Neural cell (in vitro differentiated cells): Measurements from ENCODE around the gene FGF1.

Experiments
- EP300 ChIP-seq: fragments of 450-650 bp; conservative IDR thresholded peaks from 2 replicates; pipeline ENCODE4 v1.6.1; 2014; ENCODE audit warnings: antibody characterized with exemption, mild to moderate bottlenecking, moderate library complexity; ENCODE audit not compliant: poor library complexity, severe bottlenecking
- EZH2 ChIP-seq: fragments of 200-600, 300-800 bp; shearing (Covaris generic), sonication (generic); IDR thresholded peaks from 2 replicates; pipeline ENCODE4 v1.6.1; 2014; ENCODE audit warnings: antibody characterized with exemption, low read length, borderline replicate concordance, mild to moderate bottlenecking; ENCODE audit not compliant: insufficient read depth, poor library complexity, severe bottlenecking
- MXI1 ChIP-seq: fragments of 450-650 bp; conservative IDR thresholded peaks from 2 replicates; pipeline ENCODE4 v1.6.1; 2014; ENCODE audit warnings: antibody characterized with exemption, mild to moderate bottlenecking; ENCODE audit not compliant: poor library complexity, severe bottlenecking
- POLR2AphosphoS5 ChIP-seq: IDR thresholded peaks from 2 replicates; pipeline ENCODE4 v1.6.1; 2012
- RAD21 ChIP-seq: fragments of 450-650 bp; conservative IDR thresholded peaks from 2 replicates; pipeline ENCODE4 v1.6.1; 2014; ENCODE audit warnings: antibody characterized with exemption, mild to moderate bottlenecking, moderate library complexity
- REST ChIP-seq: IDR thresholded peaks from 2 replicates; pipeline ENCODE4 v1.6.1; 2012; ENCODE audit warnings: borderline replicate concordance
- SMC3 ChIP-seq: fragments of 450-650 bp; conservative IDR thresholded peaks from 2 replicates; pipeline ENCODE4 v1.6.1; 2014; ENCODE audit warnings: antibody characterized with exemption, mild to moderate bottlenecking, moderate library complexity; ENCODE audit not compliant: poor library complexity
- TAF1 ChIP-seq: IDR thresholded peaks from 2 replicates; pipeline ENCODE4 v1.6.1; 2012; ENCODE audit warnings: low read depth
- TF ChIP-seq, protein P1 (sequence below): fragments of 450-650 bp; IDR thresholded peaks from 2 replicates; pipeline ENCODE4 v1.5.1; 2014; ENCODE audit warnings: antibody characterized with exemption, mild to moderate bottlenecking, moderate library complexity; ENCODE audit not compliant: poor library complexity, severe bottlenecking

DNA sequence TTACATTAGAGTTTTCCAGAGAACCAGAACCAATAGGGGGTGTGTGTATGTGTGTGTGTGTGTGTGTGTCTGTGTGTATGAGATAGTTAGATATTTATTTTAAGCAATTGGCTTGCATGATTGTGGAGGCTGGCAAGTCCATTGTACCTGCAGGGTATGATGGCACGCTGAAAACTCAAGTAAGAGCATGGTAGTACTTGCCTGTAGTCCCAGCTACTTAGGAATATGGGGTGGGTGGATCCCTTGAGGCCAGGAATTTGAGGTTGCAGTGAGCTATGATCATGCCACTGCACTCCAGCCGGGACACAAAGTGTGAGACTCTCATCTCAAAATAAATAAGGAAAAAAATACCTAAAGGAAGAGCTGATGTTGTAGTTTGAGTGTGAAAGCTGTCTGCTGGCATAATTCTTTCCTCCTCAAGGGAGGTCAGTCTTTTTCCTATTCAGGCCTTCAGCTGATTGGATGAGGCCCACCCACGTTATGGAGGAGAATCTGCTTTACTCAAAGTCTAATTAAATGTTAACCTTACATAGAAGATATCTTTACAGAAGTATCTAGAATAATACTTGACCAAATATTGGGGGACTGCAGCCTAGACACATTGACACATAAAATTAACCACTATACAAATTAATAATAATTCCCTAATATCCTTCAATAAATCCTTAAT, 107.6 kb downstream of the FGF1 start:
- TF ChIP-seq, protein P1, sequence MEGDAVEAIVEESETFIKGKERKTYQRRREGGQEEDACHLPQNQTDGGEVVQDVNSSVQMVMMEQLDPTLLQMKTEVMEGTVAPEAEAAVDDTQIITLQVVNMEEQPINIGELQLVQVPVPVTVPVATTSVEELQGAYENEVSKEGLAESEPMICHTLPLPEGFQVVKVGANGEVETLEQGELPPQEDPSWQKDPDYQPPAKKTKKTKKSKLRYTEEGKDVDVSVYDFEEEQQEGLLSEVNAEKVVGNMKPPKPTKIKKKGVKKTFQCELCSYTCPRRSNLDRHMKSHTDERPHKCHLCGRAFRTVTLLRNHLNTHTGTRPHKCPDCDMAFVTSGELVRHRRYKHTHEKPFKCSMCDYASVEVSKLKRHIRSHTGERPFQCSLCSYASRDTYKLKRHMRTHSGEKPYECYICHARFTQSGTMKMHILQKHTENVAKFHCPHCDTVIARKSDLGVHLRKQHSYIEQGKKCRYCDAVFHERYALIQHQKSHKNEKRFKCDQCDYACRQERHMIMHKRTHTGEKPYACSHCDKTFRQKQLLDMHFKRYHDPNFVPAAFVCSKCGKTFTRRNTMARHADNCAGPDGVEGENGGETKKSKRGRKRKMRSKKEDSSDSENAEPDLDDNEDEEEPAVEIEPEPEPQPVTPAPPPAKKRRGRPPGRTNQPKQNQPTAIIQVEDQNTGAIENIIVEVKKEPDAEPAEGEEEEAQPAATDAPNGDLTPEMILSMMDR: no peak
- no peak for TF ChIP-seq TAF1
- no peak for TF ChIP-seq EP300
- TF ChIP-seq REST: no peak
- no peak for TF ChIP-seq RAD21
- no peak for TF ChIP-seq POLR2AphosphoS5
- no peak for TF ChIP-seq MXI1
- TF ChIP-seq EZH2: no peak
- TF ChIP-seq SMC3: no peak
